Mucosa of stomach (tissue), 1 donor: ENCODE data around the gene ERC2.

Source experiments
- H3K27me3 ChIP-seq: one replicate; pipeline ENCODE4 v1.7.0; 2013; ENCODE audit warnings: mild to moderate bottlenecking, low read length; ENCODE audit not compliant: control insufficient read depth, insufficient read depth
- H3K36me3 ChIP-seq: one replicate; pipeline ENCODE4 v1.7.0; 2013; ENCODE audit warnings: low read length; ENCODE audit not compliant: control insufficient read depth, insufficient read depth
- H3K4me1 ChIP-seq: one replicate; pipeline ENCODE4 v1.7.0; 2013; ENCODE audit warnings: mild to moderate bottlenecking, low read length; ENCODE audit not compliant: control insufficient read depth, insufficient read depth
- H3K4me3 ChIP-seq: one replicate; pipeline ENCODE4 v1.7.0; 2013; ENCODE audit warnings: low read length
- H3K9ac ChIP-seq: one replicate; pipeline ENCODE4 v1.7.0; 2013; ENCODE audit warnings: mild to moderate bottlenecking, low read length, moderate library complexity
- H3K9me3 ChIP-seq: one replicate; pipeline ENCODE4 v1.7.0; 2013; ENCODE audit warnings: mild to moderate bottlenecking, low read length, moderate library complexity; ENCODE audit not compliant: control insufficient read depth
- donor health status: Pancreatic carcinoma.

ERC2 gene

DNA sequence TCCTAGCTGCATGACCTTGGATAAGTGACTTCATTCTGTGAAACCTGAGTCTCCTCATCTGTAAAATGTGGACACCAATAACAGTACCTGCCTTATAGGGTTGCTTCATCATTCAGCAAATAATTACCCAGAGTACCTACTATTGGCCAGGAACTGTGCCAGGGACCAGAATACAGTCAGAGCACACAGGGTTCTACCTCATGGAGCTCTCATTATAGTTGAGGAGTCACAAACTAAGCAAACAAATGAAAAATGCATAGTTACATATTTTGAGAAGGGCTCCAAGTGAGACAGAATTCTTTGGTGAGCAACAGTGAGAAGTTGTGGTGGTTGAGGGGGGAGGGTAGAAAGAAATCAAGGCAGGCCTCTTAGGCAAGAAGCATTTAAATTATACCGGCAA is 672.5 kb downstream of the ERC2 start:
- Histone ChIP-seq H3K27me3 (no peaks in the 10 kb centered on the region), H3K9ac (no peak overlapping the region), H3K4me3 (no peak overlapping the region), H3K9me3 (no peaks in the 10 kb centered on the region), H3K4me1 (no peaks in the 10 kb centered on the region), H3K36me3 (no peaks in the 10 kb centered on the region)

DNA sequence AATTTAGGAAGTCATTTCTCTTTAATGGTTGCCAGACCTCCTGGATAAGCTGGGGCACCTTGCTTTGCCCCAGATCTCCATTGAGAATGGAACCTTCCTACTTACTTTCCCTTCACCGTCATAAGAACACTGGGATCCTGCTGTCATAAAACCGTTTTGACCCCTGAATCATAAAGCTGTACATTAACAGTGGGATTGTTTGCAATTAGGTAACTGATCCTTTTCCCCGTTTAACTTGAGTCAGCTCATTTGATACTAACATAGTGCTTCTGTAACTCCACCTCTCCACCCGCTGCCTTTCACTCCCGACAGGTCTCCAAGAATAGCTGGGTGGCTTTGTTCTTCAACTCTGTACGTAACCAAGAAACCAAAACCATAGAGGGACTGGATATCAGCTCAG is 673.0 kb downstream of the ERC2 start:
- no peak overlapping the region for H3K9ac ChIP-seq
- H3K27me3 ChIP-seq: no peaks in the 10 kb centered on the region
- H3K9me3 ChIP-seq: no peaks in the 10 kb centered on the region
- no peaks in the 10 kb centered on the region for H3K4me1 ChIP-seq
- no peaks in the 10 kb centered on the region for H3K36me3 ChIP-seq
- H3K4me3 ChIP-seq: no peak overlapping the region

- H3K4me3 ChIP-seq: no peak overlapping the region
- H3K27me3 ChIP-seq: no peaks in the 10 kb centered on the region
- H3K36me3 ChIP-seq: no peaks in the 10 kb centered on the region
- no peaks in the 10 kb centered on the region for H3K4me1 ChIP-seq
- H3K9ac ChIP-seq: no peak overlapping the region
- H3K9me3 ChIP-seq: no peaks in the 10 kb centered on the region
Measured at GRCh38 chr3:55792742-55793141, 675.5 kb downstream of the ERC2 start.

- Histone ChIP-seq H3K9me3 (no peaks in the 10 kb centered on the region), H3K36me3 (no peaks in the 10 kb centered on the region), H3K4me1 (no peaks in the 10 kb centered on the region), H3K27me3 (no peaks in the 10 kb centered on the region), H3K4me3 (no peak overlapping the region), H3K9ac (no peak overlapping the region)
Measured at GRCh38 chr3:55792009-55792408, 676.3 kb downstream of the ERC2 start.

DNA sequence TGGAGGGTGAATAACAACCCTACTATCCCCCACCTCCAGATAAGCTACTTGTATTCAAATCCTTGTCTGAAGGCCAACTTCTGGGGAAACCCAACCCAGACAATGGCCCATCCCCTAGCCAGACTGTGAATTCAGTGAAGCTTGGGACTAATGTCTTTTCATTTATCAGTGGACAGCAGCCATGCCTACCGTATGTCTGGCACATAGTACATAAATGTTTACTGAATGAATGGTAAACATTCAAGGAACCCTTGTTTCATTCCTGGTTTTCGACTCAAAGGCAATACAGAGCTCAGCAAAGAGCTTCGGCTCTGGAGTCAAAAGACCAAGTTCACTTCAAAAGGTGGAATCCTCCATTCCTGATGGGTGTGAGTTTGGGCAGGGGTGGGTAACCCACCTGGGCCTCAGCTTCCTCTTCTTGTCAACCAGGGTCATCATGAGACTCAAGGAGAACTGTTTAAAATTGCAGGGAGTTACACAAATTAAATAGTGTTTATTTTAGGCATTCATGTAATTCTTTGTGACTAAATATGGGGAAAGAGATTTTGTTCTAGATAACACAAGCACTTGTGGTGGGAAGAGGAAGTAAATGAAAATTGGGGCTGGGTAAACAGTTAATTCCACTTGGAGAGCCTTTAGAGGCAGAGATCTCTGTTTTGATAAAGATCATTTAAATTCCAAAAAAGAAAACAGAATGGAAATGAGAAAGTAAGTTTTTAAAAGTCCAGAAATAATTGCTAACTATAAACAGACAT is 677.5 kb downstream of the ERC2 start:
- H3K36me3 ChIP-seq: no peaks in the 10 kb centered on the region
- H3K4me3 ChIP-seq: no peak overlapping the region
- H3K27me3 ChIP-seq: no peaks in the 10 kb centered on the region
- no peaks in the 10 kb centered on the region for H3K9me3 ChIP-seq
- no peaks in the 10 kb centered on the region for H3K4me1 ChIP-seq
- no peak overlapping the region for H3K9ac ChIP-seq

- Histone ChIP-seq H3K4me3 (no peak overlapping the region), H3K4me1 (no peaks in the 10 kb centered on the region), H3K9ac (no peak overlapping the region), H3K9me3 (no peaks in the 10 kb centered on the region), H3K36me3 (no peaks in the 10 kb centered on the region), H3K27me3 (no peaks in the 10 kb centered on the region)
Measured at GRCh38 chr3:55789516-55789915, 678.8 kb downstream of the ERC2 start.

DNA sequence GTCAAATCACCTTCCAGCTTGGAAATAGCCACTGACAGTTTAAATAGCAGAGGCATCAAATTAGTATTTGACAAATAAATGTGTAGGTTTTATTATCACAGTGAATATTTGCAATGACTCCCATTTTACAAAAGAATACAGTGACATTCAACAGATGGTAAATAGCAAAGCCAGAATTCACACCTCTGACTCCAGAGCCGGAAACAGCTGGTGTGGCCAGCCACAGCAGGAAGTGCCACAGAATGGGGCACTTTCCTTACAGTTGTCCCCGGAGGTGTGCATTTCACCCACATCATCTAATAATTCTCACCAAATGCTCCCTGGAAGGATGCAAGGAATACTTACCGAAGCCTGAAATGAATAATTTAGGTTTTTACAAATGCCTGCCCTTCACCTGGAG is 685.5 kb downstream of the ERC2 start:
- H3K9me3 ChIP-seq: no peaks in the 10 kb centered on the region
- no peaks in the 10 kb centered on the region for H3K4me1 ChIP-seq
- H3K27me3 ChIP-seq: no peaks in the 10 kb centered on the region
- no peak overlapping the region for H3K9ac ChIP-seq
- H3K36me3 ChIP-seq: no peaks in the 10 kb centered on the region
- H3K4me3 ChIP-seq: no peak overlapping the region

- Histone ChIP-seq H3K27me3 (no peaks in the 10 kb centered on the region), H3K36me3 (no peaks in the 10 kb centered on the region), H3K4me3 (no peak overlapping the region), H3K4me1 (no peaks in the 10 kb centered on the region), H3K9ac (no peak overlapping the region), H3K9me3 (no peaks in the 10 kb centered on the region)
Measured at GRCh38 chr3:55782351-55782750, 685.9 kb downstream of the ERC2 start.

DNA sequence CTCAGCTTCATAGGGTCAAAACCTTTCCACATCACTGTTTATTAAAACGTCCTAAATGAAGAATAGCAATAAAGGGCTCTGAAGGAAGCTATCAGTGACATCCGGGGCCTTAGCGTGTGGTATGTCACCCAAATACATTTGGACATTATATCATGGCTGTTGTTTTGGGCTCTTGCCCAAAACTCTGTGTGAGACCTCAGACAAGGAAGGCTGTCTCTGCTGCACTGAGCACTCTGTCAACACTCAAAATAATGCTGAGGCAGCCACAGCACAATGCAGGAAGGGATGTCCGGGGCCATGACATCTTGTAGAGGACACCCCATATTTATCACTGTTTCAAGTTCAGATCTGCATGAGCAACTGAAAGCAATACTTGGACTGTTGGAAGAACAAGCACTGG is 687.4 kb downstream of the ERC2 start:
- Histone ChIP-seq H3K4me3 (no peak overlapping the region), H3K9me3 (no peaks in the 10 kb centered on the region), H3K4me1 (no peaks in the 10 kb centered on the region), H3K36me3 (no peaks in the 10 kb centered on the region), H3K9ac (no peak overlapping the region), H3K27me3 (no peaks in the 10 kb centered on the region)

DNA sequence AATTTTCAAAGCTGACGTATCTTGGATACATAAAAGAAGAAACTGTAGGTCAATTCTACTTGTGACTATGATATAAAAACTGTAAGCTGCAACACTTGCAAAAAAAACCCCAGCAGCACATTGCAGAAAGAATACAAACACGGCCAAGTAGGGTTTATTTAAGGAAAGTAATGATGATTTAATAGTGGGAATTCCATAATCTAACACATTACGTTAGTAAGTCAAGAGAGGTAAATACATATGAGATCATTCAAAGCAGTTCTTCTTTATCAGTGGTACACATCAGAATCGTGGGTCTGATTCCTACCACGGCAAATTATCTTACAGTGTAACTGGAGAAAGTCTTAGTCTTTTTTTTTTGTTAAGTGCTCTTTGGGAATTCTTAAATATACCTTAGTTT is 688.7 kb downstream of the ERC2 start:
- no peaks in the 10 kb centered on the region for H3K36me3 ChIP-seq

GRCh38 chr3:55775366-55776154 is 692.7 kb downstream of the ERC2 start:
- Histone ChIP-seq H3K4me1 (no peaks in the 10 kb centered on the region), H3K9ac (no peak overlapping the region), H3K27me3 (no peaks in the 10 kb centered on the region), H3K36me3 (no peaks in the 10 kb centered on the region), H3K4me3 (no peak overlapping the region), H3K9me3 (no peaks in the 10 kb centered on the region)

More for the DNA sequence above, 688.7 kb downstream of the ERC2 start:
- H3K27me3 ChIP-seq: no peaks in the 10 kb centered on the region
- no peaks in the 10 kb centered on the region for H3K4me1 ChIP-seq
- no peaks in the 10 kb centered on the region for H3K9me3 ChIP-seq
- H3K9ac ChIP-seq: no peak overlapping the region
- no peak overlapping the region for H3K4me3 ChIP-seq

GRCh38 chr3:55774856-55775255 is 693.4 kb downstream of the ERC2 start:
- Histone ChIP-seq H3K4me3 (no peak overlapping the region), H3K9ac (no peak overlapping the region), H3K36me3 (no peaks in the 10 kb centered on the region), H3K9me3 (no peaks in the 10 kb centered on the region), H3K27me3 (no peaks in the 10 kb centered on the region), H3K4me1 (no peaks in the 10 kb centered on the region)
